Mucosa of rectum (tissue), 2 donors: ENCODE results near the gene ETFB.

Experiments used
- H3K27ac ChIP-seq, 2 donors: one replicate each; pipeline ENCODE4 v1.7.0; 2013; ENCODE audit warnings: inconsistent platforms in 2 of 2, low read depth in 2 of 2, low read length in 2 of 2
- H3K27me3 ChIP-seq, 2 donors: one replicate each; pipeline ENCODE4 v1.7.0; 2013; ENCODE audit warnings: low read length in 2 of 2; ENCODE audit not compliant: control insufficient read depth in 2 of 2, insufficient read depth in 2 of 2
- H3K36me3 ChIP-seq, 2 donors: one replicate each; pipeline ENCODE4 v1.7.0; 2013; ENCODE audit warnings: low read length in 2 of 2; ENCODE audit not compliant: control insufficient read depth in 2 of 2, insufficient read depth in 2 of 2
- H3K4me1 ChIP-seq, 2 donors: one replicate each; pipeline ENCODE4 v1.7.0; 2013; ENCODE audit warnings: low read length in 2 of 2, mild to moderate bottlenecking in 1 of 2; ENCODE audit not compliant: control insufficient read depth in 2 of 2, insufficient read depth in 2 of 2
- H3K4me3 ChIP-seq, 2 donors: one replicate each; pipeline ENCODE4 v1.7.0; 2013; ENCODE audit warnings: low read length in 2 of 2
- H3K9ac ChIP-seq, 2 donors: one replicate each; pipeline ENCODE4 v1.7.0; 2013; ENCODE audit warnings: low read length in 2 of 2, low read depth in 1 of 2, mild to moderate bottlenecking in 1 of 2
- H3K9me3 ChIP-seq, 2 donors: one replicate each; pipeline ENCODE4 v1.7.0; 2013; ENCODE audit warnings: low read length in 2 of 2; ENCODE audit not compliant: control insufficient read depth in 2 of 2
- donor health status: healthy.
- donor health status: Normal muscosa, but diverticular disease.

Gene ETFB

DNA sequence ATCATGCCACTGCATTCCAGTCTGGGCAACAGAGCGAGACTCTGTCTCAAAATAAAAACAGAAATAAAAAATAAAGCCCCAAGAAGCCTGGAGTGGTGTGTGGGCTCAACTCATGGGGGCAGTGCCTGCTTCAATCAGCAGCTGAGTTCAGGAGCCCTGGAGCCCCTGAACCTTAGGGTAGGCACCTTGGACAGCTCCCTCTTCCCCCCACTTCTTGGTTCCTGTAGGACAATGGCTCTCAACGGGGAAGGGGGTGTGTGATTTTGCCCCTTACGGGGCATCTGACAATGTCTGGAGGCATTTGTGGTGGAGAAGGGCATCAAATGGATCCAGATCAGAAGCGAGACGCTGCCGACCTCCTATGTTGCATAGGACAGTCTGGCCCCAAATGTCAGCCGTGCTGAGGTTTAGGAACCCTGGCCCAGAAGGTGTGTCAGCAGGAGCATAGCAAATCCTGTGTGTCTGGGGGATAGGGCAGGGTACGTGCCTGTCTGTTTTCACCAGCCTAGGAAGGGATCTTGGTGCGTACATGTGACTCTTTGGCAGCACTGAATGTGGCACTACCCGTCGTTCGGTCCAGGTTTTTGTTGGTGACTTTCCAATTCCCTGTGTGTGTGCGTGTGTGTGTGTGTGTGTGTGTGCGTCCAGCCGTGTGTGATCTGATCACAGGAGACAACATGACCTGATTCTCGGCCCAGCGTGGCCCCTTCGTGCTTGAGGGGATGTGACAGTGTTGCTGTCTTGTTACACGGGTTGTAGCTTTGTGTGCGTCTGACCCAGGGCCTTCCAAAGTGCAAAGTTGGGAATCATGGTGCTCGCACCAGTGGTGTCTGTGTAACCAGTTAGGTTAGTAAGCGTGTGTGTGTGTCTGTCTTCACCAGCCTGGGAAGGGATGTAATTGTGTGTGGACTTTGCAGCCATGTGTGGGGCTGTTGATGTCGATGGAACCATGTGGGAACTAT, 47.2 kb downstream of the ETFB start:
- Histone ChIP-seq H3K4me3 (no peak overlapping the region), H3K4me1 (no peaks in the 10 kb centered on the region), H3K27me3 (peaks cover 0 to 2% of the 10 kb centered on the region in 2 donors), H3K27ac (no peak overlapping the region), H3K9ac (no peak overlapping the region), H3K9me3 (no peaks in the 10 kb centered on the region), H3K36me3 (no peaks in the 10 kb centered on the region)

DNA sequence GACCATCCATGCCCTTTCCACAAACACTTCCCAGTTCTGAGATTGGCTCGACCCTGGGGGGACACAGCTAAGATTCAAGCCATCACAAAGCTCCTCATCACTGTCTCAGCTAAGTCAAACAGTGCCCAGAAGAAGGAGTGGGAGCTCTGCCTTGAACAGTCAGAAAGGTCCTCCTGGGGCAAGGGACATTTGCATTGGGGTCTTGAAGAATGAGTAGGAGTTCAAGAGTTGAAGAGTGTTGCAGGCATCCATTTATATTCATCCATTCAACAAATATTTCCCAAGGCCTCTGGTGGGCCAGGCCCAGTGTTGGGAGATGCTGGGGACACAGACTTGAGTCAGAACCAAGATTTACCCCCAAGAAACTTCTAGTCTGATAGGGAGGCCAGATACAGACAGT, 48.2 kb downstream of the ETFB start:
- Histone ChIP-seq H3K36me3 (no peaks in the 10 kb centered on the region), H3K9ac (no peak overlapping the region), H3K27ac (no peak overlapping the region), H3K27me3 (peaks cover 3 to 5% of the 10 kb centered on the region in 2 donors), H3K4me1 (no peaks in the 10 kb centered on the region), H3K9me3 (no peaks in the 10 kb centered on the region), H3K4me3 (no peak overlapping the region)

DNA sequence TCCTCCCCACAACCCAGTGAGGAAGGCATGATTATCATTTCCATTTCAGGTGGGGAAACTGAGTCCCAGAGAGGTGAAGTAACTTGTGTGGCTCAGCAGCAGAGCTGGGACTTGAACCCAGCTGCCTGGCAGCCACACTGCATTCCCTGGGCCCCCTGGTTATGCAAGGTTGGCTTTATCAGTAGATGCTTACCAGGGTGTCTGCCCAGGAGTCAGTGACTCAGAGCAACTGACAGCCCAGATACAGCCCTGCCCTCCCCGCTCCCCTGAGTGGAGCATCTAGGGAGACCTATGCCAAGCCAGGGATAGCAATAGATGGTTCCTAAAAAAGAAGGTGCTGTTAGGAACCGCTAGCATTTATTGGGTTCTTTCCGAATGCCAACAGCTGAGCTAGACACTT, 48.8 kb downstream of the ETFB start:
- no peak overlapping the region for H3K9ac ChIP-seq
- no peak overlapping the region for H3K27ac ChIP-seq
- no peaks in the 10 kb centered on the region for H3K9me3 ChIP-seq
- peaks cover 3 to 5% of the 10 kb centered on the region in 2 donors for H3K27me3 ChIP-seq
- no peaks in the 10 kb centered on the region for H3K36me3 ChIP-seq
- H3K4me3 ChIP-seq = no peak overlapping the region
- H3K4me1 ChIP-seq = no peaks in the 10 kb centered on the region

DNA sequence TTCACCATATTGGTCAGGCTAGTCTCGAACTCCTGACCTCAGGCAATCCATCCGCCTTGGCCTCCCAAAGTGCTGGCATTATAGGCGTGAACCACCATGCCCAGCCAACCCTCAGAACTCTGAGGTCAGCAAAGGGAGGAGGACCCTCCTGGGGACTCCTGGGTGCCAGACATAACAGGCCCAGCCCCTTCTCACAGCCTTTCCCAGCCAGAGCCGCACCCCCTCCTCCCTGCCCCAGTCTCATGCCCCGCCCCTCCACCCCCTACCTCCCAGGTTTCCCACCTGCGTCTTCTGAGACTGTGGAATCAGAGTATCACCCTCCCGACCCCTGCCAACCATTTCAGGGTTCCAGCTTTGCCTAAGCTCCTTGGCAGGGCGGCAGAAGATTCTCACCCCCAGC, 49.5 kb downstream of the ETFB start:
- Histone ChIP-seq H3K4me3 (no peak overlapping the region), H3K27ac (no peak overlapping the region), H3K9ac (no peak overlapping the region), H3K9me3 (no peaks in the 10 kb centered on the region), H3K4me1 (no peaks in the 10 kb centered on the region), H3K27me3 (peaks cover 3 to 5% of the 10 kb centered on the region in 2 donors), H3K36me3 (no peaks in the 10 kb centered on the region)

DNA sequence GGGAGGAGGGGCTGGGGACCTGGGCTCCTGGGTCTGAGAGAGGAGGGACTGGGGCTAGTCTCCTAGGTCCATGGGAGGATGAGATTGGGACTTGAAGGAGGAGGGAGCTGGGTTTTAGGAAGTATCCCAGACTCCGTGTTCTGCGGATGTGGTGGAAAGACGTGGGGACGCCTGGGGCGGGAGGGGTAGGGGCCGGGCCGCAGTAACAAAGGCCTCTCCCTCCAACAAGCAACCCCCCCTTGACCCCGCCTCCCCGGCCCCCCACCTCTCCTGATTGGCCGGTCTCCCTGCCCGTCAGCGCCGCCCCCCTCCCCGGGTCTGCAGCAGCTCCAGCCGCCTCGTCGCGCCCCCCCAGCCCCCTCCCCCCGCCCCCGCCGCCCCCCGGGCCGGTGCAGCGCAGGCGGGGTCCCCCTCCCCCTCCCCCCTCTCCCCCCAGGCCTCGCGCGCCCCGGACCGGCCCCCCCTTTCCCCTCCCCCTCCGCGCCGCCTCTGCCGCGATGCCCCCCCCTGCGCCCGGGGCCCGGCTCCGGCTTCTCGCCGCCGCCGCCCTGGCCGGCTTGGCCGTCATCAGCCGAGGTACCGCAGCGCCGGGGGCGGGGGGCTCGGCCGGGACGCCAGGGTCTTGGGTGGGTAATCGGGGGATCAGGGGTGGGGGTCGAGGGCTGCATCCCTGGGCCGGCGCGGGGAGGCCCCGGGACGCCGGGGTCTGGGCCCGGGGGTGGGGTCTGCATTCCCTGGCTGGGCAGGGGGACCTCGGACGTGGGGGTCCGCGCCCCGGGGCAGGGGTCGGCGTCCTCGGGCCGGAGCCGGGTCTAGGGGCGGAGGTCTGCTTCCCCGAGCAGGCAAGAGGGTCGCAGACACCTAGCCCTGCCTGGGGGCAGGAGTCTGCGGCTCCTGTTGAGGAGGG, 54.6 kb downstream of the ETFB start, which contains the start of gene IGLON5:
Gene IGLON5 (plus strand): TSS at position 294 of the 907 bp plus-strand sequence. CDS start 204 bp downstream, at position 498.
- Histone ChIP-seq H3K9ac (no peak within 1 kb of the TSS), H3K4me1 (no peaks in the 10 kb centered on the region), H3K36me3 (no peaks in the 10 kb centered on the region), H3K4me3 (no peak within 1 kb of the TSS), H3K27ac (no peak within 1 kb of the TSS), H3K9me3 (peaks cover 0 to 2% of the 10 kb centered on the region in 2 donors), H3K27me3 (peaks cover 5% of the 10 kb centered on the region in 2 donors)

DNA sequence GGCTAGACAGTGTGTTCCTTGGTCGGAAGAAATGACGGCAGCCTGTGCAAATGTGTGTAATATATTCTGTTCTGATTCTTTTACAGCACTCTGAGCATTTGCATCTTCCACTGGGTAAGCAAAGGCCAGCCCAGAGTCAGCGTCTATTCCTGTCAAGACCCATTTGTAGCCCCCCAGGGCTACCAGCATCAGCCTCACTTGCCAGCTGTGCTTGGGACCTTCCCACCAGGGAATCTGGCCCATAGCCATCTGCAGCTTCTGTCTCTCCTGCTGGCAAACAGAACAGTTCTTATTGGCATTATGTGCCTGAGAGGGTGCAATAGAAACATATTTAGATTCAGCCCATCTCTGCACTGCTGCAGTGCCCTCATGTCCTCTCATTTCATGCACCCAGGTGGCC, 60.7 kb downstream of the ETFB start:
- no peak overlapping the region for H3K9ac ChIP-seq
- H3K27ac ChIP-seq = no peak overlapping the region
- no peaks in the 10 kb centered on the region for H3K36me3 ChIP-seq
- H3K4me3 ChIP-seq = no peak overlapping the region
- peaks cover 3 to 6% of the 10 kb centered on the region in 2 donors for H3K9me3 ChIP-seq
- H3K27me3 ChIP-seq = peaks cover 0 to 2% of the 10 kb centered on the region in 2 donors
- H3K4me1 ChIP-seq = no peaks in the 10 kb centered on the region

DNA sequence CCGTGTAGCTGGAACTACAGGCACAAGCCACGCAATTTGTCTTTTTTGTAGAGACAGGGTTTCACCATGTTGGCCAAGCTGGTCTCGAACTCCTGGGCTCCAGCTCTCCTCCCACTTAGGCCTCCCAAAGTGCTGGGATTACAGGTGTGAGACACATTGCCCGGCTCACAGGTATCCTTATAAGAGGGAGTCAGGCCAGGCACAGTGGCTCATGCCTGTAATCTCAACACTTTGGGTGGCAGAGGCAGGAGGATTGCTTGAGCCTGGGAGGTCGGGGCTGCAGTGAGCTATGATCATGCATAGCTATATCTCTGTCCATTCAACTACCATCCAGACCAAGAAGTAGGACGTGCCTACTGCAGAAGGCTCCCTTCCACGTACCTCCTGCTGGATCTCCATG, 64.9 kb downstream of the ETFB start:
- Histone ChIP-seq H3K36me3 (no peaks in the 10 kb centered on the region), H3K27ac (no peak overlapping the region), H3K4me3 (no peak overlapping the region), H3K9ac (no peak overlapping the region), H3K27me3 (no peaks in the 10 kb centered on the region), H3K4me1 (no peaks in the 10 kb centered on the region), H3K9me3 (peaks cover 2 to 3% of the 10 kb centered on the region in 2 donors)

DNA sequence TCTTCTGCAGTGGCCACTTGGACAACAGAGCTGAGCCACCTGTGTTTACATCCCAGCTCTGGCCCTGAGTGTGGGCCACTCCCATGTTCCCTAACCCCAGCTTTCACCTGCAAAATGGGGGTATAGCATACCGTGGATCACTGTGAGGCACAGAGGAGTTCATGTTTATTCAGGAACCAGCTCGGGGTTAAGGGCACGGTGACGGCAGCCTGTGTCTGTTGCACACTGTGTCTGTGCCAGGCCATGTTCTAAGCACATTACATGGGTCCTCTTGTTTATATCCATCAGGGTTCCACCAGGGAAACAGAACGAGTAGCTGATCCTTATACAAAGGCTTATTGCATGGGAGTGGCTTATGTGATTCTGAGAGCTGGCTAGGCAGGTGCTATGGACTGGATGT, 68.8 kb downstream of the ETFB start:
- no peaks in the 10 kb centered on the region for H3K36me3 ChIP-seq

DNA sequence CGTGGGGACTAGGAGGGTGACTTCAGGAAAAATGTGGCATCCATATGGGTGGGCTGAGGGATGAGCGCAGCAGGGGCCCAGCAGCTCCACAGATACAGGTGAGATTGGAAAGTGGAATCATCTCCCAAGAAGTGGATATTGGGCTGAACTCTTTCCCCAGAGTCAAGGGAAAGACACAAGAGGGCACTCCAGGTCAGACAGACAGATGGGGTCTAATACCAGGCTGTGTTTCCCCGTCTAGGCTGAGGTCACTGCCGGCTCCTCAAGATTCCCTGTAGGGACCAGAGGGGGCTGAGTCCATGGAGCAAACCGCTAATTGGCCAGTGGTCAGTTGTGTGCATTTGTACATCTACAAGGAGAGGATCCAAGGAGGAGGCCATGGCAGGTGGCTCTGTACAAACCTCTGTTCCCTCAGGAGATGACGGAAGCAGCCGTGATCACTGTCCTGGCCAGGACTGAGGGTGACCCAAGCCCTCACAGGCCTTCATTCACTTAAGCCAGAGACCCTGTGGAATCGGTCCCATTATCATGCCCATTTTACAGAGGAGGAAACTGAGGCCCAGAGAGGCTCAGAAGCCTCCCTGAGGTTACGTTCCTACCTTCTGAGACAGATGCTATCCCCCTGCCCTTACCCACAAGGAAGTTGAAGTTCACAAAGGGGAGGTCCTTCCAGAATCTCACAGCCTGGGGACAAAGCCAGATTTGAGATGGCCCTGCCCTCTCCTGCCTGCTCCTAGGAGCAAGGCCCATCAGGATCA, 69.7 kb downstream of the ETFB start:
- Histone ChIP-seq H3K9me3 (no peaks in the 10 kb centered on the region), H3K4me1 (no peaks in the 10 kb centered on the region), H3K27me3 (no peaks in the 10 kb centered on the region), H3K27ac (no peak overlapping the region), H3K36me3 (no peaks in the 10 kb centered on the region), H3K9ac (no peak overlapping the region), H3K4me3 (no peak overlapping the region)

More for the DNA sequence above, 68.8 kb downstream of the ETFB start:
- H3K9me3 ChIP-seq = no peaks in the 10 kb centered on the region
- H3K27me3 ChIP-seq = no peaks in the 10 kb centered on the region
- H3K4me1 ChIP-seq = no peaks in the 10 kb centered on the region
- no peak overlapping the region for H3K9ac ChIP-seq
- H3K27ac ChIP-seq = no peak overlapping the region
- H3K4me3 ChIP-seq = no peak overlapping the region
